Memory B cell (primary cell): ENCODE results near the gene SAA2.
A peak's percentile ranks its signal among the peaks of the same experiment; 100 is the strongest.

ENCODE experiments used
- ATAC-seq: fragments of 150-1000 bp; cut with Tn5 transposase; 2 replicates; pipeline ENCODE4 v1.10.0; 2021; ENCODE audit warnings: low read depth, mild to moderate bottlenecking, moderate library complexity
- DNase-seq, 2 donors: peaks; one replicate each; pipeline ENCODE4 v3.0.0; 2022; ENCODE audit warnings: low spot score in 2 of 2
- H3K27ac Mint-ChIP-seq: one replicate; pipeline ENCODE4 v1.8.0; 2022; ENCODE audit warnings: mild to moderate bottlenecking, moderate library complexity, mixed read lengths
- H3K27me3 Mint-ChIP-seq: one replicate; pipeline ENCODE4 v1.8.0; 2022; ENCODE audit warnings: mixed read lengths
- H3K36me3 Mint-ChIP-seq: one replicate; pipeline ENCODE4 v1.8.0; 2022; ENCODE audit warnings: mild to moderate bottlenecking, mixed read lengths
- H3K4me1 Mint-ChIP-seq: one replicate; pipeline ENCODE4 v1.8.0; 2022; ENCODE audit warnings: mixed read lengths
- H3K4me3 Mint-ChIP-seq: one replicate; pipeline ENCODE4 v1.8.0; 2022; ENCODE audit warnings: mild to moderate bottlenecking, moderate library complexity, mixed read lengths
- H3K9me3 Mint-ChIP-seq: one replicate; pipeline ENCODE4 v1.8.0; 2022; ENCODE audit warnings: mixed read lengths

The SAA2 gene

DNA sequence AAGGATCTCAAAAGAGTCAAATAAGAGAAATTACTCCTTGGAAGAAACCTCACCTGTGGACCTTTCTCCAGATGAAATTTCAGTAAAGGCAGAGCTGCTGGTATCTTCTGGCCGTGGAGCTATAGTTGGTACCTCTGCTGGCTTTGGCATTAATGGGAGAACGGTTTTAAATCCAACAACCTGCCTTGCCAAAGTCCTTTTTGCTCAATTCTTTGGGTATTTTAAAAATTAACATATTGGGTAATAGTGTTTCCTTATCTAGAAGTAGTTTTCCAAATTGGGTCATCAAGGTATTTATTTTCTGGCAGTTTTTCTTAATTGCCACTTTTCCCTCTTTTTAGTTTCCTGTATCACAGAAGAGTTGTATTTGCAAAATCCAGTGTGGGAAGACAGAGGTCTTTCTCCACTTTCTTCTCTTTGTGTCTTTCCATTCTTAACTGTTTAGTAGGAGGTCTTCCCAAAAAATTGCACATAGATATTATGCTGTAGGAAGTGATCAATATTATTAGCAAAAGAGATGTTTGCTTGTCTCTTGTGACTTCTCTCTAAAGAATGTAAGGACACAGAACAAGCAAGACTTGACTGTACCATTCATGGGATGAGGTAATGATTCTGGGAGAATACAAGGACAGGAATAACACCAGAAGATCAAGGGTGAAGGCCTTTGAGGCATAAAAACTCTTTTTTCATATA lies 11.7 kb downstream of the SAA2 start, which contains the start of gene SAA4:
Gene SAA4 (minus strand): TSS at position 139 of the 693 bp plus-strand sequence. CDS start 876 bp downstream, outside the sequence.
- Mint-ChIP-seq H3K36me3 (peaks cover 5% of the 10 kb centered on the region), H3K4me1 (no peaks in the 10 kb centered on the region), H3K27ac (no peak within 1 kb of the TSS), H3K4me3 (no peak within 1 kb of the TSS), H3K9me3 (peaks cover 2% of the 10 kb centered on the region), H3K27me3 (peaks cover 6% of the 10 kb centered on the region)
- ATAC-seq = no peak
- DNase-seq = no peak

DNA sequence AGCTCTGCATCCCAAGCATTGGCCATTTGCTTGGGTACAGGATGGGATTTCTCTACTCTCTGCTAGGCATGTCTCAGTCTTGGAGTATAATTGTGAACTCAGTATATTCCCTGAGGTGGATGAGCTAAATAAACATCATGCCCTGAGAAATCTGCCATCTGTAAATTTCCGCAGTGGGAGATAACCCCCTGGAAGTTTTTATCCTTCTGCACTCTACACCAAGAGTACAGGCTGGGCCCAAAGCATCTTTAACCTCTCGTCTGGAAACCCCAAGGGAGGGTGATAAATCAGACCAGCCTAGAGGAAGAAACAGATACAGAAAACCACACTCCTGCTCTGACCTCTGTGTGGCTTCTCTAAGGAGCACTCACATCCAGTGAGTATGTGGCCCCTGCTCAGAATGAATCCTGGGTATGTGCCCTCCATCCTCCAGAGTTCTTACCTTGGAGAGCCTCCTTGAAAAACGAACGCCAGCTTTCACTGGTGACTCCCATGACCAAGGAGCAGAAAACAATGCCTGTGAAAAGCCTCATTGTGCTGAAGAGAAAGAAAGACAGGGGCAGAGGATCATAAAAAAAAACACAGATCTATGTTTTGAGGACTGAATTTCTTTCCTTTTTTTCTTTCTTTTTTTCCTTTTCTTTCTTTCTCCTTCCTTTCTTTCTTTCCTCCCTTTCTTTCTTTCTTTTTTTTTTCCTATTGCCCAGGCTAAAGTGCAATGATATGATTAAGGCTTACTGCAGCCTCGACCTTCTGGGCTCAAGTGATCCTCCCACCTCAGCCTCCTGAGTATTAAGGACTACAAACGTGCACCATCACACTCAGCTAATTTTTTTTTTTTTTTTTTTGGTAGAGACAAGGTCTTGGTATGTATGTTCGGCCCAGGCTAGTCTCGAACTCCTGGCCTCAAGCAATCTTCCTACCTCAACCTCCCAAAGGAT lies 12.8 kb downstream of the SAA2 start:
- Mint-ChIP-seq H3K36me3 (peaks cover 4% of the 10 kb centered on the region), H3K4me1 (no peaks in the 10 kb centered on the region), H3K27ac (no peak overlapping the region), H3K9me3 (peaks cover under 1% of the 10 kb centered on the region), H3K4me3 (no peak overlapping the region), H3K27me3 (peaks cover 6% of the 10 kb centered on the region)
- DNase-seq (no peak), ATAC-seq (no peak)

DNA sequence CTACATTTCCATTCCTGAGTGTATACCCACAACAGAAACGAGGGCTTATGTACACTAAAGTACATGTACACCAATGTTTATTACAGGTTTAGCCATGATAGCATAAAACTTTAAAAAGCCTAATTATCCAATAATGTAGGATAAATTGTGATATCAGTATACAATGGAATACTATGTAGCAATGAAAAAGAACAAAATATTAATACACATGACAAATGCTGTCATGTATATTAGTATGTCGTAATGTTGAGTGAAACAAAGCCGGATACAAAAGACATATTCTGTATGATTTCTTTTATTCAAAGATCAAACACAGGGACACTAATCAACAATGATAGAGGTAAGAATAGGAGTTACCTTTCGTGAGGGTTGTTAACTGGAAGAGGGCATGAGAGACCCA lies 14.6 kb downstream of the SAA2 start:
- DNase-seq (no peak), ATAC-seq (no peak)
- Mint-ChIP-seq H3K27me3 (no peaks in the 10 kb centered on the region), H3K4me3 (no peak overlapping the region), H3K27ac (no peak overlapping the region), H3K4me1 (peaks cover 5% of the 10 kb centered on the region), H3K36me3 (no peaks in the 10 kb centered on the region), H3K9me3 (peaks cover under 1% of the 10 kb centered on the region)

DNA sequence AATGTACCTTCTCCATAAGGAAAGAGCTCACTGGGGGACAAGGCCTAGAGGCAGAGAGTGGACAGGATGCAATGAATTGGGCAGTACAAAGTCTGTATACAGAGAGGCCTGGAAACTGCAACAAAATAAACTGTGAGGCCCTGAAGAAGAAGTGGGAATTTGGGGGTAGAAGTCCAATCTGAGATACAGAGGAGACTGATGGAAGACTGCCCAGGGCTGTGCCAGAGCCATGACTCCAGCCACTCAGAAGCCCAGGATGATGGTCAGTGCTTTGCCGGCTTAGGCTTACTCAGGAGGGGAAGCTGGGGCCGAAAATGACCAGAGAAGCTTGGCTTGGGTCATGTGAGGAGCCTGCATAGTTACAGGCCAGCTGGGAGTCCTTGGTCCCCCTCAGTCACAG lies 17.6 kb downstream of the SAA2 start:
- H3K9me3 Mint-ChIP-seq = peaks cover 8% of the 10 kb centered on the region
- ATAC-seq (no peak), DNase-seq (no peak)
- H3K4me1 Mint-ChIP-seq = peaks cover 18% of the 10 kb centered on the region
- H3K36me3 Mint-ChIP-seq = peaks cover 4% of the 10 kb centered on the region
- no peak overlapping the region for H3K4me3 Mint-ChIP-seq
- H3K27me3 Mint-ChIP-seq = no peaks in the 10 kb centered on the region
- H3K27ac Mint-ChIP-seq = no peak overlapping the region

DNA sequence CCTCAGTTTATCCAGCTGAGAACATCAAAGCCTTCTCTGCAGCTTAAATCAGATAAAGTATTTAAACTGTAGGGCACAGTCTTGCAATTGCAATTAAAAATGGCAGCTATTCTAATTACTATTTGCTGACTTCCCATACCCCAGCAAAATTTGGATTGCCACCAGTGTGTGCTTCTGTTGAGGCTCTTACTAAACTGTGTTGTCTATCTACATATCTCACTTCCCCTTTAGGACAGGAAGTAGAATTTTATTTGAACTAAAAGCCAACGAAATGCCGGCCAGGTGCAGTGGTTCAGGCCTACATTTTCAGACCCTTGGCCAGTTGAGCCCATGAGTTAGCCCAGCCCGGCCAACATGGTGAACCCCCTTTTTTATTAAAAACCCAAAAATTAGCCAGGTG lies 19.0 kb downstream of the SAA2 start:
- DNase-seq (no peak), ATAC-seq (peak; percentile 97)
- peaks cover 8% of the 10 kb centered on the region for H3K9me3 Mint-ChIP-seq
- H3K27me3 Mint-ChIP-seq = no peaks in the 10 kb centered on the region
- H3K4me3 Mint-ChIP-seq = peak overlapping the region; percentile 17
- peaks cover 23% of the 10 kb centered on the region for H3K4me1 Mint-ChIP-seq
- peaks cover 4% of the 10 kb centered on the region for H3K36me3 Mint-ChIP-seq
- peak overlapping the region; percentile 80 for H3K27ac Mint-ChIP-seq

DNA sequence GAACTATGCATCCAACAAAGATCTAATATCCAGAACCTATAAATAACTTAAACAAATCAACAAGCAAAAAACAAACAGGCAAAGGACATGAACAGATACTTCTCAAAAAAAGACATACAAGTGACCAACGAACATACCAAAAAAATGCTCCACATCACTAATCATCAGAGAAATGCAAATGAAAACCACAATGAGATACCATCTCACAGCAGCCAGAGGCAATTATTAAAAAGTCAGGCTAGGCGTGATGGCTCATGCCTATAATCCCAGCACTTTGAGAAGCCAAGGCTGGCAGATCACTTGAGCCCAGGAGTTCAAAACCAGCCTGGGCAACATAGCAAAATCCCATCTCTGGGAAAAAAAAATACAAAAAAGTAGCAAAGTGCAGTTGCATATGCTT lies 22.6 kb downstream of the SAA2 start:
- H3K4me1 Mint-ChIP-seq = peaks cover 30% of the 10 kb centered on the region
- DNase-seq = no peak
- no peak overlapping the region for H3K27ac Mint-ChIP-seq
- no peaks in the 10 kb centered on the region for H3K27me3 Mint-ChIP-seq
- H3K36me3 Mint-ChIP-seq = peaks cover 6% of the 10 kb centered on the region
- peak overlapping the region; percentile 19 for H3K4me3 Mint-ChIP-seq
- H3K9me3 Mint-ChIP-seq = peaks cover 8% of the 10 kb centered on the region
- ATAC-seq = no peak

DNA sequence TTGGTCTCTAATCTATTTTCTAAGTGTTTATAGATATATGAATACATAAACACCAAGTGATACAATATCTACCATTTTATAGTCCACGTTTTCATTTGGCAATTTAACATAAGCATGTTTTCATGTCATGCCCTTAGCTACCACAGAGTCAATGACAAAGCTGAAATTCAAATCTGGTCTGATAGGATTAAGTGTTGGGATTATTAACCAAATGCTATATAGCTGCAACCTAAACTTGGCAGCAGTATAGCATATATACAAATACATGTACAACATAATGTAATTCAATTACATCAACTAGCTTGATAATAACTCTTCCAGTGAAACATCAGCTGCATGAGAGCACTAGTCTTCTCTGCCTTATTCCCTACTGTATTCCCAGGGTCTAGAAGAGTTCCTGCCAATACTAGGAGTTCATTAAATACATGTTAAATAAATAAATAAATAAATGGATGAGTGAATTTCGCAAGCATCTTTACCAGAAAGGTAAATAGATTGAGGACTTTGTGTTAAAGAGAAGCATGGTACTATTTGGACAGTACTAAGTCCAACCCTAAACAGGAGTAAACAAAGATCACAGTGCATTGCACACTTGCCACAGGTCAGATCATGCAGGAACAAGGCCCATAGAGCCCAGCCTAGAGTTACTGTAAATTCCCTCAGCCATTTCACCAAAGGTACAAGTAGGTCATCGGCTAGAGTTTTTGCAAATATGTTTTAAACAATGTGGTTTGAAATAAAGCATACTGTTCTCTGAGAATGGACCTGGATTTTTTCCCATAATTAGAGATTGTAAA lies 24.7 kb downstream of the SAA2 start:
- H3K4me3 Mint-ChIP-seq = no peak overlapping the region
- no peak for DNase-seq
- ATAC-seq = no peak
- H3K36me3 Mint-ChIP-seq = peaks cover 10% of the 10 kb centered on the region
- peaks cover 23% of the 10 kb centered on the region for H3K4me1 Mint-ChIP-seq
- no peaks in the 10 kb centered on the region for H3K27me3 Mint-ChIP-seq
- peaks cover 13% of the 10 kb centered on the region for H3K9me3 Mint-ChIP-seq
- H3K27ac Mint-ChIP-seq = no peak overlapping the region

DNA sequence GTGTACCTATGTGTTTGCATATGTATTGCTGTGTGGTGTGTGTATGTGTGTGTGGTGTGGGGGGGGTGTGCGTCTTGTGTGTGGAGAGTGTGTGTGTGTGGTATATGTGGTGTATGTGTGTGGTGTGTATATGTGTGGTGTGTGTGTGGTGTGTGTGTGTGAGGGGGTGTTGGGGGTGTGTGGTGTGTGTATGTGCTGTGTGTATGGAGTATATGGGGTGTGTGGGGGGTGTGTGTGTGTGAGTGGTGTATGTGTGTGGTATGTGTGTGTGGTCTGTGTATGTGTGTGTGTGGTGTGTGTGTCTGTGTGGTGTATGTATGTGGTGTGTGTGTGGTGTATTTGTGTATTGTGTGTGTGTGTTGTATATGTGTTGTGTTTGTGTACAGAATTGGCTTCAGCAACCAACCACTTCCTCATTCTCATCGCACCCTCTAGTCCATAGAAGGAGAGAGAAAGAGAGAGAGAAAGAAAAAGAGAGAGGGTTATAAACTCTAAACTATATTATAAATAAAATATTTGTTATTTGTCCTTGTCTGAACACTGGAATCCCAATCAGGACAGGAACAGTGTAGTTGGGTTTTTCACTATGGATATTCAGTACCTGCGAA lies 25.6 kb downstream of the SAA2 start:
- ATAC-seq = no peak

DNA sequence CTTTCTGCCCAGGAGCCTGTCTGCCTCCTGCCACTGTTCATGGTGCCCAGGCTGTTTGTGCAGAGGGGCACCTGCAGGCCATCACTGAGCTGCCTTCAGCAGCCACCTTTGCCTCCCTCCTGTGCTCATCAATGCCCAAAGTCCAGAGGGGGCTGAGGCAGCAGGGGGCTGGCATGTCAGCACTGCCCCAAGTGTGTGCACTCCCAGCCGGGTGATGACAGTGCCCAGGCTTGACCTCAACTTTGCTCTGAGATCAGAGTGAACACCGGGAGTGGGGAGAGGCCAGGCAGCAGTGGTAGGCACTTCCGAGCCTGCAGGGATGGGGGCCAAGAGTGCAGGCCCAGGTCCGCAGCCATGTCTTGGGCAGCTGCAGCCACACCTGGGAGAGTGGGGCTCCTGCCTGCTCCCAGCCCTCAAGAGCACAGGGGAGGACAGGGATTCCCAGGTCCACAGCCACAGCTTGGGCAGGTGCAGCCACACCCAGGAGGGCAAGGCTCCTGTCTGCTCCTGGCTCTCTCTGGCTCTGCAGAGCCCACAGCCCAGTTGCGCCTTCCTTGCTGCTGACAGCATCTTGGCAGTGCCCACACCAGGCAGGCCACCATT lies 27.1 kb downstream of the SAA2 start:
- Mint-ChIP-seq H3K9me3 (peaks cover 6% of the 10 kb centered on the region), H3K4me1 (peaks cover 14% of the 10 kb centered on the region), H3K4me3 (no peak overlapping the region), H3K27me3 (no peaks in the 10 kb centered on the region), H3K27ac (no peak overlapping the region), H3K36me3 (peaks cover 7% of the 10 kb centered on the region)
- ATAC-seq (no peak), DNase-seq (no peak)

More for the DNA sequence above, 25.6 kb downstream of the SAA2 start:
- Mint-ChIP-seq H3K36me3 (peaks cover 7% of the 10 kb centered on the region), H3K4me3 (no peak overlapping the region), H3K9me3 (peaks cover 6% of the 10 kb centered on the region), H3K27ac (no peak overlapping the region), H3K4me1 (peaks cover 16% of the 10 kb centered on the region), H3K27me3 (no peaks in the 10 kb centered on the region)
- no peak for DNase-seq

DNA sequence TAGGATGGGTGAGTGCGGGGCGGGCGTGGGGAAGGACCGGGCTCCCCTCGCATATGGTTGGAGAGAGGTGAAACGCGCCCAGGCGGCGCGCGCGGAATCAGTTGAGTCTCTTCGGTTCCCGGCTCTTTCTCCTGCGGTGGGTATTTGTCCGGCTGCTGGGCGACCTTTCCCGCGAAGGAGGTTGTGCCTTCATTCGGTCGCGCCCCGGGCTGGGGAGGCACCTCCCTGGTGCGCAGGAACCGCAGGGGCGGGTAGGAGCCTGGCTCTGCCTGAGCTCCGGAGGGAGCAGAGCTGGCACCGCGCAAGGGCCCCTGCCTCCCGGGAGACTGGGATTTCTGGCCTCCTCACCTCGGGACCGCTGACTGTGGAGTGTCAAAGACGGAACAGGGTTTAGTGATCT lies 39.4 kb downstream of the SAA2 start:
- no peak overlapping the region for H3K4me3 Mint-ChIP-seq
- DNase-seq (no peak), ATAC-seq (no peak)
- no peaks in the 10 kb centered on the region for H3K9me3 Mint-ChIP-seq
- H3K27ac Mint-ChIP-seq = no peak overlapping the region
- H3K27me3 Mint-ChIP-seq = peaks cover 5% of the 10 kb centered on the region
- H3K36me3 Mint-ChIP-seq = no peaks in the 10 kb centered on the region
- H3K4me1 Mint-ChIP-seq = no peaks in the 10 kb centered on the region

DNA sequence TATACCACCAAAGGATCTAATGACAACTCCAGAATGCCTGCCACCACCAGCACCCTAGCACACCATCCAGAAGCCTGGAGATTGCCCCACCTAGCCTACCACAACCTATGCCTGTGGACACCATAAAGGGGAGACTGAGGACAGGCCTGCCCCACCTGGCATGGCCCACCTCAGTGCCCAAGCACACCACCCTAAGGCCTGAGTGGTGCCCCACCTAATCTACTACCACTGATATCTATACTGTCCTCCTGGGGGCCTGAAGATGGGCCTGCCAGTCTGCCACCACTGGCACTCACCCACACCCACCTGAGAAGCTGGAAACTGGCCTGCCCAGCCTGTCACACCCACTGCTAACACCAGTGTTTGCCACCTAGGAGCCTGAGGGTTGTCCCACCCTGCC lies 43.7 kb downstream of the SAA2 start:
- no peaks in the 10 kb centered on the region for H3K4me1 Mint-ChIP-seq
- H3K4me3 Mint-ChIP-seq = no peak overlapping the region
- no peak overlapping the region for H3K27ac Mint-ChIP-seq
- peaks cover 12% of the 10 kb centered on the region for H3K27me3 Mint-ChIP-seq
- H3K9me3 Mint-ChIP-seq = no peaks in the 10 kb centered on the region
- peaks cover 4% of the 10 kb centered on the region for H3K36me3 Mint-ChIP-seq
- no peak for ATAC-seq
- no peak for DNase-seq

DNA sequence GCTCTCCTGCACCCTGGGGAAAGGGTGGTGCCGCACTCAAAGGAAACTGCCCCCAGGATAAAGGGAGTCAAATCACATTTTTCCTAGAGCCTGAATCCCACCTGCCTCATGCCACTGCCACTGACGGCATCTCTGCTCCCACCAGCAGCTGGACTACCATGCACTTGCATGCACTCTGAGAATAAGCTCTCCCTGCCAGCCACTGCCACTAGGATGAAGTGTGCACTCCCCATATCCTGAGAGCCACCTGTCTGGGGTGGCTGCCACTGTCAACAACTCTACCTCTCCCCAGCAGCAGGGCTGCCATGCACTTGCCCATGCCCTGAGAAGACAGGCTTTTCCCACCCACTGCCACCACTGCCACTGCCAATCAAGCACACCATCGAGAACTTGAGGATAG lies 44.2 kb downstream of the SAA2 start:
- no peak overlapping the region for H3K27ac Mint-ChIP-seq
- DNase-seq (no peak), ATAC-seq (no peak)
- peaks cover 12% of the 10 kb centered on the region for H3K27me3 Mint-ChIP-seq
- no peaks in the 10 kb centered on the region for H3K4me1 Mint-ChIP-seq
- peaks cover 4% of the 10 kb centered on the region for H3K36me3 Mint-ChIP-seq
- no peaks in the 10 kb centered on the region for H3K9me3 Mint-ChIP-seq
- no peak overlapping the region for H3K4me3 Mint-ChIP-seq

DNA sequence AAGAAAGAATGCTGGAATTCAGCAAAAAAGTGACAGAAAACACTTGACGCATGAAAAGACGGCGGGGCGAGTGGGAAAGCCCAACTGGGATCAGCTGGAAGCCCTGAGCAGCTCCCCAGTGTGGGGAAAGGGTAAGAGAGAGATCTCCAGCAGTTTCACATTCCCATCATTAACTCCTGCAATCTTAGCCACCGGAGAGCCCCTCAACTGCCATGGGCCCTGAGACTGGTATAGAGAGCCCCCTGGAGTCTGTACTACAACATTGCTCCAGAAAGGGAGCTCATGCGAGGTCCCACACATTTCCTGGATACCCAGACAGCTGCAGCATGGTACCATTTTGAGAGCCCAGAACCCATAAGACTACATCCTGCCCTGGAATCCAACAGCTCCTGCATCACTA lies 44.7 kb downstream of the SAA2 start:
- Mint-ChIP-seq H3K27me3 (peaks cover 12% of the 10 kb centered on the region), H3K27ac (no peak overlapping the region), H3K4me1 (no peaks in the 10 kb centered on the region), H3K9me3 (no peaks in the 10 kb centered on the region), H3K4me3 (no peak overlapping the region), H3K36me3 (peaks cover 4% of the 10 kb centered on the region)
- ATAC-seq (peak; percentile 46), DNase-seq (no peak)
